BE2C (cell line): ENCODE results near the gene NLGN1. TPM values are rescaled to one million over a fixed set of nuclear protein-coding genes. Genes with fewer than 3 reads are reported as not detected.
"Not testable (repeated sequence)": the region's sequence is repeated elsewhere in the genome, so short reads cannot be mapped to it uniquely, and the experiment has no call there.

Experiments used
- DNase-seq: peaks from one replicate; pipeline ENCODE4 v3.0.0-alpha.2; 2020
- H3K27me3 ChIP-seq: fragments of 250-450 bp; sonication (Bioruptor Pico); 2 replicates; pipeline ENCODE4 v1.5.1; 2020; ENCODE audit warnings: mild to moderate bottlenecking
- H3K36me3 ChIP-seq: fragments of 250-450 bp; sonication (Bioruptor Pico); 2 replicates; pipeline ENCODE4 v1.5.1; 2020; ENCODE audit warnings: mild to moderate bottlenecking
- H3K4me1 ChIP-seq: fragments of 250-450 bp; sonication (Bioruptor Pico); 2 replicates; pipeline ENCODE4 v1.5.1; 2020
- H3K4me3 ChIP-seq: 2 replicates; pipeline ENCODE4 v1.5.1; 2011; ENCODE audit warnings: low read depth, low read length
- H3K9me3 ChIP-seq: fragments of 250-450 bp; sonication (Bioruptor Pico); 2 replicates; pipeline ENCODE4 v1.5.1; 2020
- CTCF ChIP-seq: IDR thresholded peaks from 2 replicates; pipeline ENCODE4 v1.5.1; 2012; ENCODE audit warnings: mild to moderate bottlenecking, low read depth, low read length
- polyA plus RNA-seq: library from polyadenylated mRNA; unstranded; fragments of >200 nt; gene quantifications from one replicate; pipeline ENCODE4 v1.2.1, GENCODE V29; 2012; ENCODE audit warnings: low read depth, missing spikeins; ENCODE audit not compliant: insufficient read length, insufficient read depth

NLGN1 gene
- polyA plus RNA-seq = not detected

DNA sequence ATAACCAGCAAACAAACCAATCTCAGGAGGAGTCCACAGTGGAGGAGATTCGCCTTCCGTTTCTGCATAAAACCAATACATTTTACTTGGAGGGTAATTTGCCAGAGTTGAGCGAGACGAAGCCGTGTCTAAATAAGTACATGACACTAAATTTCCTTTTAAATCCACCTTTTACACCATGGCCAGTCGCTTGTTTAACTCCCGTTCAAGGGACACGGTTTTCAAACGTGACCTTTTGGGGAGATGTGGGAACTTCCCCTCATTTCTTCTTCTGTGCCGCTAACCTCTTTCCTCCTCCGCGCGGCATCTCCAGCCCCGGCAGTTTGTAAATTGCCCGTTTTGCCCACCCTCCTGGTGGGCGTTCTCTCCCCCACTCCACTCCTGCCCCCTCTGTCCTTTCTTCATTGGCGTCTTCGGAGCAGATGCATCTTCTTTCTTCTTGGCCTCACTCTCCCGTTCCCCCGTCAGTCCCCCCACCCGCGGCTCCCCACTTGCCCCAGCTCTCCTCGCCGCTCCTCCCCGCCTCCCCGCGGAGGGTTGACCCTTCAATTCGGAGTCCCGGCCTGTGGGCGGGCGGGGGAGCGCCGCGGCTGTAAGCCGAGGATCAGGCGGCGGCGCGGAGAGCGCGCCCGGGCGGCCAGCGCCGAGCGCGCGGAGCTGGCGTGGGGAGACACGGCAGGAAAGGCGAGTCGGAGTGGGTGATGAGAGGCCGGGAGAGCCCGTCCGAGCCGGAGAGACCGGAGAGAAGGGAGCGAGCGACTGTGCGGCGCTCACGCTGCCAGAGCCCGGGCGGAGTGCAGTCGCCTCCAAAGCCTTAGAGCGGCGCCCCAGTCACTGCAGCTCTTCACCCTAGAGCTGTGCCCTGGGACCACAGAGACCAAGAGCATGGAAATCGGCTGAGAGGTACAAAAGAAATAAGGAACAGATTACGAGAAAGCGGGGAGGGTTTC is at the start of gene NLGN1:
Gene NLGN1 (plus strand): TSS at position 584 of the 950 bp plus-strand sequence.
- peak; percentile 22 for DNase-seq
- TF ChIP-seq CTCF = no peak
- peak within 1 kb of the TSS; percentile 17 for H3K4me3 ChIP-seq
- no peaks in the 10 kb centered on the region for H3K9me3 ChIP-seq
- H3K36me3 ChIP-seq = no peaks in the 10 kb centered on the region
- peaks cover 62% of the 10 kb centered on the region for H3K27me3 ChIP-seq
- no peaks in the 10 kb centered on the region for H3K4me1 ChIP-seq

DNA sequence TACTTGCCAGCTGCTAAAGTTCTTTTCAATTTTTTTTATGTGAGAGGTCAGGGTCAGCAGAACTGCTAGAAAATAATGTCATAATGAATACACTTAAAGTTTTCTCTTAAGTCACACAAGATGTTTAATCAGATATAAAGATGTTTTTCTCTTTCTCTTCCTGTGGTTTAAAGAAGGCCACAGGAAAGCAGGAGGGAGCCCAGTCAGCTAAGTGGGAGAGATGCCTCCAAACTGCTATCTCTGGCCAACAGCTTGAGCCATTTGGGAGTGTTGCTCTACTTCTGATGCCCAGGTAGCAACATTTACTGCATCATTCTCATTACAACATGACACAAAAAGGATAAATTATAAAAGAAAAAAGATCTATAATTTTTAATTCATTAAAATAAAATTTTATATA is 45.7 kb upstream of the NLGN1 start:
- Histone ChIP-seq H3K9me3 (no peaks in the 10 kb centered on the region), H3K27me3 (no peaks in the 10 kb centered on the region), H3K4me1 (no peaks in the 10 kb centered on the region), H3K4me3 (no peak overlapping the region), H3K36me3 (no peaks in the 10 kb centered on the region)
- TF ChIP-seq CTCF = no peak
- DNase-seq = no peak

- H3K36me3 ChIP-seq, DNase-seq: not testable (repeated sequence)
Observed at GRCh38 chr3:173353137-173353536, 44.4 kb upstream of the NLGN1 start.

DNA sequence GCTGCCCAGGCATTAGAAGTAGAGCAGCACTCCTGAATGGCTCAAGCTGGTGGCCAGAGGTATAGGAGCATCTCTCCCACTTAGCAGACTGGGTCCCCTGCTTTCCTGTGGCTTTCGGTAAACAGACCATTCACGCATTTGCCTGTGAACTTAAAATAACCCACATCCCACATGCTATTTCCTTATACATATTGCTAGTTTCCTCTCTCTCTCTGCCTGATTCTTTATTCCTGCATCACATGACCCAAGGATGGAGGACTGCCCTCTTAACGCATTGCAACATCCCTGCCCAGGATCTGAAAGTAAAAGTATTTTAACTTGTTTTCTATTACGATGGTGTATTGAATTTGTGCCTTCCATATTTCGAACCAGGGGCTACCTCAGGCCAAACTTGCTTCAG is 43.4 kb upstream of the NLGN1 start:
- Histone ChIP-seq H3K27me3 (no peaks in the 10 kb centered on the region), H3K4me3 (no peak overlapping the region), H3K36me3 (no peaks in the 10 kb centered on the region), H3K4me1 (no peaks in the 10 kb centered on the region), H3K9me3 (no peaks in the 10 kb centered on the region)
- TF ChIP-seq CTCF = no peak
- no peak for DNase-seq

More at GRCh38 chr3:173353137-173353536, 44.4 kb upstream of the NLGN1 start:
- H3K9me3 ChIP-seq, H3K4me3 ChIP-seq, H3K27me3 ChIP-seq, H3K4me1 ChIP-seq: not testable (repeated sequence)

DNA sequence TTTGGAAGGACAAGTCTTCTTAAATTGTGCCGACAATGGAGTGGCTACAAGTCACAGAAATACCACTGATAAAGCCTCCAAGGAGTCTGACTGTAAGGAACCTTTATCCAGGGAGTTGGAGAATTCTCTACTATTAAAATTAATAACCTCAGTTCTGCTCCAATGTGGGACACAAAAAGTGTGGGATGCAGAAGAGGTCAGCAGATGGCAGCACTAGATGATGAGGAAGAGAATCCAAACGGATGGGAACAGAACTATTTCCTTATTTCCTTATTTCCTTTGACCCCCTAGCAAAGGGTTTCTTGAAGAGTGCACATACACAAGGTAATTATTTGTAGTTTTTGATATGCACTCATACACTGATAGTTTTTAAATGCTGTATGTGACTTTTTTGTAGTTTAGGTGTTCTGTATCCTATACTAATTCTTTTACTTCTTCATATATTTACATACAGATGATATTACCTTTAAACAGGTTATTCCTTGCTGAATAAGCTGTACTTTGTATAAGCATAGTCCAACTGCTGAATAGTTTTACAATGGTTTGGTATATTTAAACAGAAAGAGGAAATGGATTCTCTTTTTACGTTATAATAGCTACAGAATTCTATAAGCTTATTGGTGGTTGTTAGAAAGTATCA is 25.6 kb upstream of the NLGN1 start:
- Histone ChIP-seq H3K27me3 (no peaks in the 10 kb centered on the region), H3K36me3 (no peaks in the 10 kb centered on the region), H3K4me1 (no peaks in the 10 kb centered on the region), H3K9me3 (no peaks in the 10 kb centered on the region), H3K4me3 (no peak overlapping the region)
- peak; percentile 67 for TF ChIP-seq CTCF
- peak; percentile 18 for DNase-seq

DNA sequence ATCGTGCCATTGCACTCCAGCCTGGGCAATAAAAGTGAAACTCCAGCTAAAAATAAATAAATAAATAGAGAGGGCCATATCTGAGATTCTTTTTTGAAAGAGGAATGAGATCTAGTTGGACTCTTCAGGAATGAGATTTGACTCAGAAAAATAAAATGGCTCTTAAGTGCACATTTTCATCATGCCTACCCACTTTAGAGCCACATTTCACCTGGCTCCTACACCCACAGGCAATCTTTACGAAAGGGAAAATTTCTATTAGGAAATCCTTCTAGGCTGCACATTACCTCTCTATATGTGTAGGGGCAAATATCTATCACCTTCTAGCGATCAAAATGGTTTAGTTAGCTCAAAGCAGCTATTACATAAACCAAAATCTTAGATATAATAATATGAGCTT is 16.9 kb upstream of the NLGN1 start:
- Histone ChIP-seq H3K36me3 (no peaks in the 10 kb centered on the region), H3K4me3 (no peak overlapping the region), H3K27me3 (no peaks in the 10 kb centered on the region), H3K9me3 (no peaks in the 10 kb centered on the region), H3K4me1 (no peaks in the 10 kb centered on the region)
- DNase-seq = no peak
- no peak for TF ChIP-seq CTCF

DNA sequence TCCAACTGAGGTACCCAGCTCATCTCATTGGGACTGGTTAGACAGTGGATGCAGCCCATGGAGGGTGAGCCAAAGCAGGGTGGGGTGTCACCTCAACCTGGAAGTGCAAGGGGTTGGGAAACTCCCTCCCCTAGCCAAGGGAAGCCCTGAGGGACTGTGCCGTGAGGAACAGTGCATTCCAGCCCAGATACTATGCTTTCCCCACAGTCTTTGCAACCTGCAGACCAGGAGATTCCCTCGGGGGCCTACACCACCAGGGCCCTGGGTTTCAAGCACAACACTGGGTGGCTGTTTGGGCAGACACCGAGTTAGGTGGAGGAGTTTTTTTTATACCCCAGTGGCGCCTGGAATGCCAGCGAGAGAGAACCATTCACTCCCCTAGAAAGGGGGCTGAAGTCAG is 15.6 kb upstream of the NLGN1 start:
- H3K4me1 ChIP-seq, H3K27me3 ChIP-seq, H3K36me3 ChIP-seq, H3K9me3 ChIP-seq, H3K4me3 ChIP-seq, DNase-seq: not testable (repeated sequence)
